HG03103 (cell line): ENCODE results near the gene NRP1.

Experiments
- ATAC-seq: cut with Tn5 transposase; IDR thresholded peaks from one replicate; pipeline ENCODE4 v1.9.1; 2021; ENCODE audit warnings: low read depth; ENCODE audit not compliant: unreplicated experiment

The NRP1 gene

GRCh38 chr10:33217854-33218253 is 116.6 kb downstream of the NRP1 start:
- no peak for ATAC-seq

- ATAC-seq = no peak
These were observed 117.6 kb downstream of the NRP1 start for GRCh38 chr10:33216661-33217427.

GRCh38 chr10:33215635-33216034 is 118.8 kb downstream of the NRP1 start:
- ATAC-seq = no peak

GRCh38 chr10:33215154-33215553 is 119.3 kb downstream of the NRP1 start:
- no peak for ATAC-seq

GRCh38 chr10:33214174-33214573 is 120.3 kb downstream of the NRP1 start:
- no peak for ATAC-seq

- no peak for ATAC-seq
These were observed 122.3 kb downstream of the NRP1 start for GRCh38 chr10:33212061-33212748.

GRCh38 chr10:33211106-33211878 is 123.2 kb downstream of the NRP1 start:
- no peak for ATAC-seq

GRCh38 chr10:33209802-33210201 is 124.7 kb downstream of the NRP1 start:
- no peak for ATAC-seq

- no peak for ATAC-seq
These were observed 126.3 kb downstream of the NRP1 start for GRCh38 chr10:33208166-33208565.

- no peak for ATAC-seq
These were observed 130.4 kb downstream of the NRP1 start for GRCh38 chr10:33204031-33204430.

GRCh38 chr10:33201971-33202370 is 132.5 kb downstream of the NRP1 start:
- ATAC-seq = no peak

- no peak for ATAC-seq
These were observed 133.2 kb downstream of the NRP1 start for GRCh38 chr10:33201056-33201780.

- ATAC-seq = no peak
These were observed 134.7 kb downstream of the NRP1 start for GRCh38 chr10:33199731-33200232.

GRCh38 chr10:33198610-33199009 is 135.9 kb downstream of the NRP1 start:
- ATAC-seq = no peak

GRCh38 chr10:33196710-33197491 is 137.6 kb downstream of the NRP1 start:
- no peak for ATAC-seq

GRCh38 chr10:33196377-33196706 is 138.1 kb downstream of the NRP1 start:
- no peak for ATAC-seq

GRCh38 chr10:33195608-33196376 is 138.7 kb downstream of the NRP1 start:
- no peak for ATAC-seq

- no peak for ATAC-seq
These were observed 140.6 kb downstream of the NRP1 start for GRCh38 chr10:33193701-33194521.
